D721Med (cell line): Measurements from ENCODE around the gene IRF2BP2.

Experiments used
- DNase-seq: peaks from one replicate; pipeline ENCODE4 v3.0.0; 2011; ENCODE audit warnings: low spot score; ENCODE audit not compliant: insufficient read length
- FAIRE-seq: peaks from 2 replicates; lab custom pipeline; 2011; peaks lifted over from hg19 to GRCh38; lab: Jason Lieb, UNC
- TF ChIP-seq, protein P1 (sequence below): IDR thresholded peaks from 2 replicates; pipeline ENCODE4 v1.5.1; 2012; ENCODE audit warnings: mild to moderate bottlenecking, control low read depth; ENCODE audit not compliant: insufficient read depth; ENCODE audit errors: missing control alignments

Gene IRF2BP2

DNA sequence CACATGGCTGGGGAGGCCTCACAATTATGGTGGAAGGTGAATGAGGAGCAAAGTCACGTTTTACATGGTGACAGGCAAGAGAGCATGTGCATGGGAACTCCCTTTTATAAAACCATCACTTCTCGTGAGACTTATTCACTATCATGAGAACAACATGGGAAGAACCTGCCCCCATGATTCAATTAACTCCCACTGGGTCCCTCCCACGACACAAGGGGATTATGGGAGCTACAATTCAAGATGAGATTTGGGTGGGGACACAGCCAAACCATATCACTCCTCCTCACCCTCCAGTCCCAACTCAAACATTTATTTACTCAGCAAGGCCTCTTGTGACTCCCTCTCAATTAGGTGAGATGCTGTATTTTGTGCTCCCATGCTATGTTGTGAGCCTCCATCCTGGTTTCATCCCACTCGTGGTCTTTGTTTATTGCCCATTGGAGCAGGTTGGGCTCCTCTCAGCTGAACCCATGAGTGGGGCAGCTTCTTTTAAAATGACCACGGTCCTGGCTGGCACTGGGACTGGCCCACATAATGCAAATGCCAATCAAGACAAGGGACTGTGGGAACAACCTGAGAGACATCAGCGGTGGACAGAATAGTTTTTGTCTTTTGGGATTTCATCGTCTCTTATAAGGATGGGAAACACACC lies 28.8 kb downstream of the IRF2BP2 start:
- TF ChIP-seq, protein P1, sequence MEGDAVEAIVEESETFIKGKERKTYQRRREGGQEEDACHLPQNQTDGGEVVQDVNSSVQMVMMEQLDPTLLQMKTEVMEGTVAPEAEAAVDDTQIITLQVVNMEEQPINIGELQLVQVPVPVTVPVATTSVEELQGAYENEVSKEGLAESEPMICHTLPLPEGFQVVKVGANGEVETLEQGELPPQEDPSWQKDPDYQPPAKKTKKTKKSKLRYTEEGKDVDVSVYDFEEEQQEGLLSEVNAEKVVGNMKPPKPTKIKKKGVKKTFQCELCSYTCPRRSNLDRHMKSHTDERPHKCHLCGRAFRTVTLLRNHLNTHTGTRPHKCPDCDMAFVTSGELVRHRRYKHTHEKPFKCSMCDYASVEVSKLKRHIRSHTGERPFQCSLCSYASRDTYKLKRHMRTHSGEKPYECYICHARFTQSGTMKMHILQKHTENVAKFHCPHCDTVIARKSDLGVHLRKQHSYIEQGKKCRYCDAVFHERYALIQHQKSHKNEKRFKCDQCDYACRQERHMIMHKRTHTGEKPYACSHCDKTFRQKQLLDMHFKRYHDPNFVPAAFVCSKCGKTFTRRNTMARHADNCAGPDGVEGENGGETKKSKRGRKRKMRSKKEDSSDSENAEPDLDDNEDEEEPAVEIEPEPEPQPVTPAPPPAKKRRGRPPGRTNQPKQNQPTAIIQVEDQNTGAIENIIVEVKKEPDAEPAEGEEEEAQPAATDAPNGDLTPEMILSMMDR: no peak
- DNase-seq (no peak), FAIRE-seq (no peak)

DNA sequence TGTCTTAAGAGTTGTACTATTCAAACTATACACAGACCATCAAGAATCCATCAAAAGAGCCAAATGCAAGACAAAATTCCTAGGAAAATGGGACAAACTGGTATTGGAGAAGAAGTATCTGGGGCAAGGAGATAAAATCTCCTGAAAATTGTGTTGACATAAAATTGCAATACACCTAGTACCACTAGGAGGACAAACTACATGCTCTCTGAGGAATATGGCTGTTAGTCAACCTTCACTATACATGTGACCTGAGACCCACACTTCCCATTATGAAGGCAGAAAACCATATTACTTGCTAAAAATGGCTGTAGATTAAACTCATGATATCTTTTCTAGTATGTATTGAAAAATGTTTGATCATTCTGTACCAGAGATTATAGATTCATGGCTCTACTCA lies 30.0 kb downstream of the IRF2BP2 start:
- no peak for DNase-seq
- FAIRE-seq: peak; percentile 11
- TF ChIP-seq, protein P1: no peak

DNA sequence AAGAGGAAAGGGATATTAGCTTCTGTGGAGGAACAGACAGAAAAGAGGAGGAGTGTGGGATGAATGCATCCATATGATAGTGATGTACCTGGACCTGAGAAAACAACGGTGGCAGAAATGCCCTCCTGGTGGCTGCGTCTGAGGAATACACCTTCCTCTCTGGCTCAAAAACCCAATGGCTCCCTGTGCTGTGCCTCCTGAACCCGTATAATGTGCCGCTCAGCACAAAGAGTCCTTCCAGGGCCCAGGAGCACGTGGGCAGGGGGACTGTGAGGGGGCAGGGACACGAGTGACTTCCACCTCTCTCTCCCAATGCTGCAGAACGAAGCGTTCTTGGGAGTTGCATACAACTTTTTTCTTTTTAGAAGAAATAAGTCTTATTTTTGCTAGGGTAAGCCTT lies 31.2 kb downstream of the IRF2BP2 start:
- FAIRE-seq: no peak
- TF ChIP-seq, protein P1: no peak
- no peak for DNase-seq

DNA sequence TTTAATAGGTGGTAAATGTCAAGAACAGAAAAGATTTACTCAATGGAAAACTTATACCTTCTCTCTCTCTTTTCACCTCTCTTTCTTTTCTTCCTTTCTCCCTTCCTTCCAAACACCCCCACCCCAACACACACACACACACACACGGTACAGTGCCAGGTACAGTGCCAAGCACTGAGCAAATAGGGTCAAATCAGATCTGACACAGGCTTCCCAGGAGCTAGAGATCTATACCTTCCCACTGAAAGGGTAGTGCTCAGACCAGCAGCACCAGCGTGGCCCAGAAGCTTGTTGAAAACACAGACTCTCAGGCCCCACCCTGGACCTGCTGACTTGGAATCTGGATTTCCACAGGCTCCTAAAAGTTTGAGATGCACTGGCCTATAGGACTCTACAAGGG lies 31.9 kb downstream of the IRF2BP2 start:
- TF ChIP-seq, protein P1: no peak
- DNase-seq: no peak
- FAIRE-seq: no peak

DNA sequence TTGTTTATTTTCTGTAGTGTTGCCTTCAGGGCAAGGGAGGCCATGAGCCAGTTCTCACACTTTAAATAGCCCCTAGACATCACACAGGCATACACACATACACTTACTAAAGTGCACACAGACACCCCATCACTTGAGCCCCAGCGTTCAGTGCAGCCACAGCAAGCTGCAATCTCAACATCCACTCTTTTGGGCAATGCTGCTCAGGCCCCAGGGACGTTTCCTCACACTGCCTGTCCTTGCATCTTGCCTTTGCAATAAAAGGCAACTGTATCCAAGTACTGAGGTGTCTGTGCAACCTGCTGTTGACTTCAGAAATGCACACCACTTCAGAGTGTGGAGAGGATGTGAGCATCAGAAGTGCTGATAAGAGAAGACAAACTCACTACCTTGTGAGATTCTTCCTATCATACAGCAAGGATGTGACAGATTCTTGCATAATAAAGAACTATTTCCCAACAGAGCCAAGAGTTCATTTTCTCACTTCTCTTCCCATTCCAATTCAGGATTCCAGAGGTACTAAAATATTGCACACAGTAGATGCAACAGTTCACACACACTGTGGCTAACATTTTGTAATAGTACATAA lies 36.2 kb downstream of the IRF2BP2 start:
- TF ChIP-seq, protein P1: no peak
- FAIRE-seq (no peak), DNase-seq (no peak)

DNA sequence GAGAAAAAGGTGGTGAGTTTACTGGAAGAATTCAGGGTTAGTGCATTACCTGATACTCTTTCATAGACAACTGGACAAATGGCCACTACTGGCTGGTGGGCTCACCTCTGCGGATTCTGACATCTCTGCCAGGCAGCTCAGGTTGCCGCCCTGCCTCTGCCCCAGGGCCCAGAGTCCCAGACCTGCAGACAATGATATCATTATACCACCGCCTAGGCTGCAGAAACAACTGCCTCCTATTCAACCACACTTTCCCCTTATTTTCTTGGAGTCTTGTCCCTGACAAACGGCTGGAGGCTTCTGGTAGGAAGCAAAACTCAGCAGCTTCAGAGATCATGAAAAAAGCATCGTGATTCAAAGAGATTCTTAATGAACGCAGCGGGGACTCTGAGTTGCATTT lies 37.0 kb downstream of the IRF2BP2 start:
- FAIRE-seq: no peak
- DNase-seq: no peak
- TF ChIP-seq, protein P1: no peak

GRCh38 chr1:234571702-234572101 lies 38.3 kb downstream of the IRF2BP2 start:
- DNase-seq: no peak
- FAIRE-seq: no peak
- TF ChIP-seq, protein P1: no peak
